Measurements from ENCODE around the gene CCDC68. TPM values are rescaled to one million over a fixed set of nuclear protein-coding genes. Genes with fewer than 3 reads are reported as not detected.

CCDC68 gene
- total RNA-seq, 2 experiments from 2014 or later, result not detected

GRCh38 chr18:54957296-54957832 is 1.9 kb downstream of the CCDC68 start:
- no peak for TF ChIP-seq CTCF (IDR thresholded peaks at IDR 0.05)
- ATAC-seq (no peak), DNase-seq (no peak)
- intact Hi-C loops (cut with micrococcal nuclease), result no loop called here
- H3K36me3 Mint-ChIP-seq (ENCODE audit: low read depth), result no peaks in the 10 kb centered on the region
- H3K27ac Mint-ChIP-seq, result no peak overlapping the region
- CTCF ChIA-PET, result interaction anchor here (1.7 kb wide), 1 partner anchor 26 kb away, joined by 5 read pairs; no protein-coding TSS in a partner anchor
- peaks cover 38% of the 10 kb centered on the region for H3K27me3 Mint-ChIP-seq
- H3K4me3 Mint-ChIP-seq, result no peak overlapping the region
- H3K4me1 Mint-ChIP-seq (ENCODE audit: low read depth), result peaks cover 3% of the 10 kb centered on the region
- H3K9me3 Mint-ChIP-seq, result no peaks in the 10 kb centered on the region
- POLR2A ChIA-PET, result no interaction called here

- intact Hi-C loops (cut with micrococcal nuclease), result no loop called here
- Mint-ChIP-seq H3K36me3 (ENCODE audit: low read depth) (no peaks in the 10 kb centered on the region), H3K4me3 (no peak overlapping the region), H3K4me1 (ENCODE audit: low read depth) (peaks cover 3% of the 10 kb centered on the region), H3K27ac (no peak overlapping the region), H3K9me3 (no peaks in the 10 kb centered on the region), H3K27me3 (peaks cover 33% of the 10 kb centered on the region)
- ATAC-seq (no peak), DNase-seq (no peak)
- POLR2A ChIA-PET, result no interaction called here
- CTCF ChIA-PET, result interaction anchor here (1.7 kb wide), 1 partner anchor 27 kb away, joined by 5 read pairs; no protein-coding TSS in a partner anchor
- no peak for TF ChIP-seq CTCF (IDR thresholded peaks at IDR 0.05)
Observed at GRCh38 chr18:54956506-54956905, 2.8 kb downstream of the CCDC68 start.

- Mint-ChIP-seq H3K36me3 (ENCODE audit: low read depth) (no peaks in the 10 kb centered on the region), H3K9me3 (no peaks in the 10 kb centered on the region), H3K4me1 (ENCODE audit: low read depth) (no peaks in the 10 kb centered on the region), H3K27ac (no peak overlapping the region), H3K4me3 (no peak overlapping the region), H3K27me3 (peaks cover 8% of the 10 kb centered on the region)
- ChIA-PET CTCF (no interaction called here), POLR2A (no interaction called here)
- intact Hi-C loops (cut with micrococcal nuclease), result no loop called here
- DNase-seq (no peak), ATAC-seq (no peak)
- TF ChIP-seq CTCF (IDR thresholded peaks at IDR 0.05), result no peak
Observed at GRCh38 chr18:54952026-54952425, 7.2 kb downstream of the CCDC68 start.

- ChIA-PET CTCF (interaction anchor here (0.6 to 1.3 kb wide), 3 partner anchors 13 to 271 kb away, joined by 3 read pairs; no protein-coding TSS in a partner anchor), POLR2A (no interaction called here)
- no peak overlapping the region for H3K4me3 Mint-ChIP-seq
- TF ChIP-seq CTCF (IDR thresholded peaks at IDR 0.05), result no peak
- ATAC-seq (no peak), DNase-seq (no peak)
- H3K27ac Mint-ChIP-seq, result no peak overlapping the region
- no peaks in the 10 kb centered on the region for H3K9me3 Mint-ChIP-seq
- intact Hi-C loops (cut with micrococcal nuclease), result no loop called here
- H3K27me3 Mint-ChIP-seq, result peaks cover 8% of the 10 kb centered on the region
- H3K36me3 Mint-ChIP-seq (ENCODE audit: low read depth), result no peaks in the 10 kb centered on the region
- peaks cover 13% of the 10 kb centered on the region for H3K4me1 Mint-ChIP-seq (ENCODE audit: low read depth)
Observed at GRCh38 chr18:54950221-54950620, 9.0 kb downstream of the CCDC68 start.

- POLR2A ChIA-PET, result no interaction called here
- CTCF ChIA-PET, result interaction anchor here (0.9 to 1.3 kb wide), 3 partner anchors 13 to 270 kb away, joined by 3 read pairs; no protein-coding TSS in a partner anchor
- no peaks in the 10 kb centered on the region for H3K9me3 Mint-ChIP-seq
- H3K4me1 Mint-ChIP-seq (ENCODE audit: low read depth), result peaks cover 13% of the 10 kb centered on the region
- no peak overlapping the region for H3K4me3 Mint-ChIP-seq
- no peak for DNase-seq
- TF ChIP-seq CTCF (IDR thresholded peaks at IDR 0.05), result no peak
- H3K36me3 Mint-ChIP-seq (ENCODE audit: low read depth), result no peaks in the 10 kb centered on the region
- ATAC-seq, result no peak
- H3K27me3 Mint-ChIP-seq, result peaks cover 7% of the 10 kb centered on the region
- H3K27ac Mint-ChIP-seq, result no peak overlapping the region
- intact Hi-C loops (cut with micrococcal nuclease), result loop anchor here (10.0 kb wide), 1 partner anchor 245 kb away; no protein-coding TSS in a partner anchor
Observed at GRCh38 chr18:54949588-54949987, 9.7 kb downstream of the CCDC68 start.
